Measurements from ENCODE around the gene COL4A2. TPM values are rescaled to one million over a fixed set of nuclear protein-coding genes. Genes with fewer than 3 reads are reported as not detected.

The COL4A2 gene
- polyA plus RNA-seq, 4 donors: 384 to 475 (median 465) TPM

GRCh38 chr13:110336681-110337080 is 29.6 kb downstream of the COL4A2 start:
- DNase-seq (ENCODE audit: low read depth in 4 of 4, low spot score in 3 of 4): no peak

- no peak for DNase-seq (ENCODE audit: low read depth in 4 of 4, low spot score in 3 of 4)
These were observed 30.2 kb downstream of the COL4A2 start for GRCh38 chr13:110337247-110337646.

DNA sequence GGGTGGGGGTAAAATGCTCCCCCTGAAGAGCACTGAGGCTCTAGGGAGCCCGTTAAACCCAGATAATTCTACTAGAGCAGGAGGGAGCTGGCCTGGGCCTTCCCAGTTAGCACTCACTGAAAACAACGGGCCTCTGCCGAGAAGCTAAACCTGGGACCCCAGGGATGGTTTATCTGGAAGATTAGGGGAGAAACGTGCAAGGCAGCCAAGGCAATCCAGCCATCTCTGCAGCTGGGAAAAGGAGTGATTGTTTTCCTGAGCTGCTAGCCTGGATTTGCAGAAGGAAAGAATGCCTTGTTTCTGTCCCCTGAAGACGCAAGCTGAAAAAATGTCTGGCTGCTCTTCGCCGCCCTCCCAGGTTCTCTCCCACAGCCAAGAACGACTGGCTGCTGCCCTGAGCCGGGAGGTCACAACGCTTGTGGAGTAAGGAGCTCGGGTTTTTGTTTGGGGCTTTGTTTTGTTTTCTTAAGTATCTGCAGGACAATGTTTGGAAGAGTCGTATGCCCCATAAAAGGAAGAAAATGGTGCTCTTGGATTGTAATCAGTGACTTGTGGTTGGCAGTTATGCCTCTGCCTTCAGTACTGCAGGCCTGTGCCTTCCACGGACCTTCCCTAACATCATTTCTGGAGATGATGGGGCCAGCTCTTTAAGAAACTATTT is 31.5 kb downstream of the COL4A2 start:
- DNase-seq (ENCODE audit: low read depth in 4 of 4, low spot score in 3 of 4): no peak

DNA sequence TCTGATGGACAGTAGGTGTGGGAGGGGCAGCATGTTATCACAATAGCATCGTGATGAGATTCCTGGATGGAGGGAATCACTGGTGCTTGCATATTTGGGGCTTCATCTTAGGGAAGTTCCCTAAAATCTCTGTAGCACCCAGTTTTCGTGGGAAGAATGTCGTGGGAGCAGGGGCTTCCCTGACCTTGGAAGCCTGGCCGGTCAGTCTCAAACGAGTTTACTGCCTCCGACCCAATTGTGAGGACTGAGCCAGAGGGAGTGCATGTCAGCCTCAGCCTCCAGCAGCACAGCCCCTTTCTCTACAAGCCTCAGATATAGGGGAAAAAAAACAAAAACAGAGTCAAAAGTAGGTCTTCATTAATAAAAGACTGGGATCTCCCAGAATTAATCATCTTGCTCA is 32.2 kb downstream of the COL4A2 start:
- DNase-seq (ENCODE audit: low read depth in 4 of 4, low spot score in 3 of 4): no peak

GRCh38 chr13:110339975-110340550 is 33.0 kb downstream of the COL4A2 start:
- DNase-seq (ENCODE audit: low read depth in 4 of 4, low spot score in 3 of 4): no peak

GRCh38 chr13:110340812-110341444 is 33.8 kb downstream of the COL4A2 start:
- no peak for DNase-seq (ENCODE audit: low read depth in 4 of 4, low spot score in 3 of 4)

- no peak for DNase-seq (ENCODE audit: low read depth in 4 of 4, low spot score in 3 of 4)
These were observed 34.6 kb downstream of the COL4A2 start for GRCh38 chr13:110341445-110342244.

DNA sequence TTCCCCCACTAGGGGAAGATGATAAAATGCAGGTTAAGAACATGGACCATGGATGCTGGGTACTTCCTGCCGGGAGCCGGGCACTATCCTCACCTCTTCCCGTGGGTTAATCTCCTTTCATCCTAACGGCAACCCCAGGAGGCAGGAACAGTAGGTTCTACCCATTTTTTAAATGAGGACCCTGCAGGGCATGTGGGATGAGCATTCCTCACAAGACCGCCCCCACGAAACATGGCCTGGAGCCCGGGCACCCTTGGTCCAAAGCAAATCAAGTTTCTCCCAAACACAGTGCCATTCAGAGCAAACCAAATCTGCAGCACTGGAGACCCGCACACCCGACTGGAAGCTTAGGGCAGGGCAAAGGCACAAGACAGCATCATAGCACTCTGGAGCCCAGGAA is 35.4 kb downstream of the COL4A2 start:
- no peak for DNase-seq (ENCODE audit: low read depth in 4 of 4, low spot score in 3 of 4)

- no peak for DNase-seq (ENCODE audit: low read depth in 4 of 4, low spot score in 3 of 4)
These were observed 36.3 kb downstream of the COL4A2 start for GRCh38 chr13:110343241-110343865.

DNA sequence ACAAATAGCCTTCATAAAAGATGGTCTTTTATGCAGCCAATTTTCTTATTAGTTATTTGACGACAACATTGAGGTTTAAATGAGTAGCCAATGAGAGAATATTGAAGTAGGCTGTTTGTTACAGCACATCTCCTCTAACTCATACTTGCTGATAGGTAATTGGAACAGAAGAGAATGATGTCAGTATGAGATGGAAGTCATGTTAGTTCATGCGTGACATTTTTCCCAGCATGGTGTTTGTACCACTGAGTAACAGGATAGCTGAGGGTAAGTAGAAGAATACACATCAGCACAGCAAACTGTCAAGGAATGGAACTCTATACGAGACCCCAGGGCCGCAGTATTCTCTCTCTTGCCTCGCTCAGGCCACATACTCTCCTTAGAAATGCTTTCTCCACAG is 37.2 kb downstream of the COL4A2 start:
- no peak for DNase-seq (ENCODE audit: low read depth in 4 of 4, low spot score in 3 of 4)

DNA sequence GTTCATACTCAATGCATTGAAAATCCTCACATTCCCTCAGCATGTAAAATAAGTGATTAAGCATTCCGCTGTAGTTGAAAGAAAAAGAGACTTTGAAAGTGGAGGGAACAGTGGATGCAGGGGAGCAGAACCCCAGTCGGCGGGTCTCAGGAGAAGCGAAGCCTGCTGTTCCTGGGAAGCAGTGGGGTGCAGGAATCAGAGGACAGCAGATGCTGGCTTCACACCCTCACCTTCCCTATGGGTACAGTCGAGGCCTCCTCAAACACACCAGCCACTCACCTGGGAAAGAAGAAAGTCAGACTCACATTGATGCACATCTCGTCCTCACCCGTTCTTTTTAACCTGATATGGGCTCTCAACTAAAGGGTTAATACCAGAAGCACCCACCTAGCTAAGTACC is 38.2 kb downstream of the COL4A2 start:
- DNase-seq (ENCODE audit: low read depth in 4 of 4, low spot score in 3 of 4): no peak

GRCh38 chr13:110345701-110346100 is 38.6 kb downstream of the COL4A2 start:
- DNase-seq (ENCODE audit: low read depth in 4 of 4, low spot score in 3 of 4): no peak

- no peak for DNase-seq (ENCODE audit: low read depth in 4 of 4, low spot score in 3 of 4)
These were observed 39.6 kb downstream of the COL4A2 start for GRCh38 chr13:110346661-110347067.

DNA sequence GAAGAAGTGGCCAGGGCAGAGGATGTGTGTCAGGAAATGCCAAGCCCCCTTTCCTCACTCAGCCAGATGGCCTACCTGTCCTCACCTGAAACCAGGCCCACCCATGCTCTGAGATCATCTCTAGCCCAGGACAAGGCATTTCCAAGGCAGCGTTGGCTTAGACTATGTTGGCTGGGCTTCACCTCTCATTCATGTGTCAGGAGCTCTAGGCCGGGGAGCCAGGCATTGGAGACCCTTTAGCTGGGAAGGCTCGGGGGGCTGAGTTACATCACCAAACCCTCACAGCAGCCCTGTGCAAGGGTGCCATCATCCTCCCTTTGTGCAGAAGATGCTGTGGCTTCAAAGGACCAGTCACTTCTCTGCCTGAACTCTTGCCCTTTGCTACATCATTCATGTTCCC is 40.0 kb downstream of the COL4A2 start:
- no peak for DNase-seq (ENCODE audit: low read depth in 4 of 4, low spot score in 3 of 4)

- DNase-seq (ENCODE audit: low read depth in 4 of 4, low spot score in 3 of 4): no peak
These were observed 40.6 kb downstream of the COL4A2 start for GRCh38 chr13:110347535-110348308.

- no peak for DNase-seq (ENCODE audit: low read depth in 4 of 4, low spot score in 3 of 4)
These were observed 41.4 kb downstream of the COL4A2 start for GRCh38 chr13:110348309-110349105.

GRCh38 chr13:110349239-110349638 is 42.2 kb downstream of the COL4A2 start:
- no peak for DNase-seq (ENCODE audit: low read depth in 4 of 4, low spot score in 3 of 4)

DNA sequence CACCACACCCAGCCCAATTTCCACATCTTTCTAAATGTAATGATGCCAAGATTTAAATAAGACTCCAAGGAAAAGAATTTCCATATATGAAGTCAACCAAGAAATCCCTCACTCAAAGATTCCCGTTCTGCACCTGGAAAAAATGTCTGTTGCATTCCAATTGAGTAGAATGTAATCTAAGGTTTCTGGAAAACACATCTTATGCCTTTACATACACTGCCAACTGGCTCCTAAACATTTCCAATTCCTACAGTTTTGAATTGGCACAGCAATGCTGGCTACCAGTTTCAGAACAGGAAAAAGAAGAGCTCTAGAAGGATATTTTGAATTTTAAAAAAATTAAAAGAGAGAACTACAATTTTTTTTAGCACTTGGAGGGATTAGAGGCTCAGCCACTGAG is 43.0 kb downstream of the COL4A2 start:
- no peak for DNase-seq (ENCODE audit: low read depth in 4 of 4, low spot score in 3 of 4)

- DNase-seq (ENCODE audit: low read depth in 4 of 4, low spot score in 3 of 4): no peak
These were observed 43.4 kb downstream of the COL4A2 start for GRCh38 chr13:110350509-110350908.
